Body of pancreas (tissue), 4 donors: ENCODE measurements around the gene EPHA10. TPM values are rescaled to one million over a fixed set of nuclear protein-coding genes. Genes with fewer than 3 reads are reported as not detected.

Source experiments
- ATAC-seq: fragments of 150-250 bp; one replicate; pipeline ENCODE4 v1.9.1; 2016
- DNase-seq, 4 donors: peaks; one replicate each; pipeline ENCODE4 v3.0.0-alpha.2; 2019
- H3K27ac ChIP-seq, 4 donors: fragments of 200-600 bp; sonication (generic); 1 replicate in 3 of 4; 2 replicates in 1 of 4; pipeline versions ENCODE4 v1.5.1 to v1.6.1; 2016 to 2019; ENCODE audit warnings: mild to moderate bottlenecking in 1 of 4, mixed read lengths in 1 of 4, moderate library complexity in 1 of 4
- H3K27me3 ChIP-seq, 2 donors: fragments of 200-600 bp; sonication (generic); one replicate each; pipeline ENCODE4 v1.6.0; 2016; ENCODE audit warnings: mild to moderate bottlenecking in 1 of 2
- H3K36me3 ChIP-seq, 2 donors: fragments of 200-600 bp; sonication (generic); replicated peaks in 1 of 2; 2 replicates each; pipeline ENCODE4 v1.5.1; 2016; ENCODE audit warnings: low read depth in 2 of 2; ENCODE audit not compliant: insufficient read depth in 1 of 2
- H3K4me1 ChIP-seq: fragments of 200-600 bp; sonication (generic); one replicate; pipeline ENCODE4 v1.6.0; 2016
- H3K4me3 ChIP-seq, 2 donors: fragments of 200-600 bp; sonication (generic); 1 replicate in 1 of 2; 2 replicates in 1 of 2; pipeline ENCODE4 v1.5.1; 2016 to 2019
- H3K9me3 ChIP-seq, 3 donors: fragments of 200-600 bp; sonication (generic); 1 replicate in 2 of 3; 2 replicates in 1 of 3; pipeline ENCODE4 v1.5.1; 2016
- POLR2A ChIP-seq, 3 donors: fragments of 450-650 bp; IDR thresholded peaks; one replicate each; pipeline ENCODE4 v1.6.1; 2016; ENCODE audit warnings: antibody characterized with exemption in 3 of 3, mild to moderate bottlenecking in 2 of 3
- WGBS, 2 donors: methylation state at CpG; one replicate each; pipeline ENCODE4 v1.1.5; 2017; 5-methylcytosine and 5-hydroxymethylcytosine counted together
- intact Hi-C: fragments of 100-400 bp; cut with DNase I; formaldehyde crosslinking; loops from one replicate; pipeline ENCODE4 v1.15.1; 2023
- total RNA-seq, 2 donors: library from RNA; depleted of rRNA; stranded (reverse); fragments of >200 nt; gene quantifications; one replicate each; pipeline ENCODE4 v1.1.0, GENCODE V29; 2016
- TF ChIP-seq, protein P1 (sequence below), 7 experiments: fragments of 450-650 bp in 4 of 7; fragments of 200-600 bp in 3 of 7; sonication (generic) in 3 of 7; IDR thresholded peaks; one replicate each; pipeline ENCODE4 v1.5.1; 2016 to 2019; ENCODE audit warnings: antibody characterized with exemption in 7 of 7

EPHA10 gene
- total RNA-seq, 2 donors from 2014 or later, result 1.6 to 2.0 TPM

DNA sequence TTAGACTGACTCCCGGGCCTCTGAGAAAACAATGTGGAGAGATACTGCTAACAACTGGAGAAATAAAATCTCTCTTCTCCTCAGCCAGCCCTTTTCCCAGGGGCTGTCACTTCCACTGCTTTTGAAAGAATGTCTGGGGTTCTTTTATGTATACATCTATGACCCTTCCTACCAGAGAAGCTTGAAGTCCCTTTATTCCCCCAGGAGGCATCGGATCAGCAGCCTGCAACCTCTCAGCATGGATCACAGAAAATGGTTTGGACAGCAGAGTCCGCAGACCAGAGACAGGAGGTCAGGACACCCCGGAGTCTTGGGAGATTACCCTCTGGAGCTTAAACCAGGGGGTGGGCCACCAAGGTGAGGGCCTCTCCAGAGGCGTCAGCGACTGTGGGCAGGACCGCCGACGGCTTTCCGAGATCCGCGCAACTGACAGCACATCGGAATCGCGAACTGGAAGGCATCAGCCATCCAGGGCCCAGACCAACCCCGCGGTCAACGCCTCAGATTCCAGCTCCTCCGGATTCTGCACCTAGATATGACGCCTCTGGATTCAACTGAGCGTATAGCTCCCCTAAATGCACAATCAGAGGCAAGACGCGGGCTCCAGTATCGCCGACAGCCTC is 1.0 kb downstream of the EPHA10 start:
- intact Hi-C loops, result no loop called here
- Histone ChIP-seq H3K27me3 (peaks cover 0 to 30% of the 10 kb centered on the region in 2 donors), H3K4me1 (peaks cover 4% of the 10 kb centered on the region), H3K36me3 (no peaks in the 10 kb centered on the region), H3K27ac (no peak overlapping the region), H3K9me3 (no peaks in the 10 kb centered on the region), H3K4me3 (no peak overlapping the region)
- 9 to 12% methylated on average over 6 to 25 of the region's 25 CpGs for WGBS, 2 donors
- TF ChIP-seq, protein P1, sequence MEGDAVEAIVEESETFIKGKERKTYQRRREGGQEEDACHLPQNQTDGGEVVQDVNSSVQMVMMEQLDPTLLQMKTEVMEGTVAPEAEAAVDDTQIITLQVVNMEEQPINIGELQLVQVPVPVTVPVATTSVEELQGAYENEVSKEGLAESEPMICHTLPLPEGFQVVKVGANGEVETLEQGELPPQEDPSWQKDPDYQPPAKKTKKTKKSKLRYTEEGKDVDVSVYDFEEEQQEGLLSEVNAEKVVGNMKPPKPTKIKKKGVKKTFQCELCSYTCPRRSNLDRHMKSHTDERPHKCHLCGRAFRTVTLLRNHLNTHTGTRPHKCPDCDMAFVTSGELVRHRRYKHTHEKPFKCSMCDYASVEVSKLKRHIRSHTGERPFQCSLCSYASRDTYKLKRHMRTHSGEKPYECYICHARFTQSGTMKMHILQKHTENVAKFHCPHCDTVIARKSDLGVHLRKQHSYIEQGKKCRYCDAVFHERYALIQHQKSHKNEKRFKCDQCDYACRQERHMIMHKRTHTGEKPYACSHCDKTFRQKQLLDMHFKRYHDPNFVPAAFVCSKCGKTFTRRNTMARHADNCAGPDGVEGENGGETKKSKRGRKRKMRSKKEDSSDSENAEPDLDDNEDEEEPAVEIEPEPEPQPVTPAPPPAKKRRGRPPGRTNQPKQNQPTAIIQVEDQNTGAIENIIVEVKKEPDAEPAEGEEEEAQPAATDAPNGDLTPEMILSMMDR (IDR thresholded peaks at IDR 0.05), result no peak
- TF ChIP-seq POLR2A (IDR thresholded peaks at IDR 0.05), result no peak
- DNase-seq, result no peak
- no peak for ATAC-seq

DNA sequence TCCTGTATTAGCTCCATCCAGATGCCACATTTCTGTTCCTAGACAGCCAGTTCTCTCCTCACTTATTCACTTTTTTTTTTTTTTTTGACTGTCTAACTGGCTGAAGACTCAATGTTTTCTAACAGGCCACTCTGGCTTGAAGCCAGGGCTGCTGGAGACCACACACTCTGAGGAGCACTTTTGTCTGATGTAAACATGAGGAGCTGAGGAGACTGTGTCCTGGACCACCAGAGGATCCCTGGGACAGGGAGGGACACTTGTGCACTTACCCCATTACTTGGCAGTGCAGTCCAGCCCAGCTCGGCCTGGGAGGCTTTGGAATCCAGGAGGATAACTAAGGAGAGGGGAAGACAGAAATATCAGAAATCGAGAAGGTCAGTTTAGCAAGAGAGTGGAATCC is 2.4 kb downstream of the EPHA10 start:
- peaks cover 4% of the 10 kb centered on the region for H3K4me1 ChIP-seq
- WGBS, 2 donors, result 32 to 38% methylated on average over 2 of the region's 2 CpGs
- H3K27me3 ChIP-seq, result peaks cover 0 to 27% of the 10 kb centered on the region in 2 donors
- no peak overlapping the region for H3K4me3 ChIP-seq
- no peak overlapping the region for H3K27ac ChIP-seq
- no peak for DNase-seq
- H3K36me3 ChIP-seq, result no peaks in the 10 kb centered on the region
- no peak for TF ChIP-seq POLR2A (IDR thresholded peaks at IDR 0.05)
- TF ChIP-seq, protein P1 (IDR thresholded peaks at IDR 0.05), result no peak
- intact Hi-C loops, result no loop called here
- no peaks in the 10 kb centered on the region for H3K9me3 ChIP-seq
- ATAC-seq, result no peak

DNA sequence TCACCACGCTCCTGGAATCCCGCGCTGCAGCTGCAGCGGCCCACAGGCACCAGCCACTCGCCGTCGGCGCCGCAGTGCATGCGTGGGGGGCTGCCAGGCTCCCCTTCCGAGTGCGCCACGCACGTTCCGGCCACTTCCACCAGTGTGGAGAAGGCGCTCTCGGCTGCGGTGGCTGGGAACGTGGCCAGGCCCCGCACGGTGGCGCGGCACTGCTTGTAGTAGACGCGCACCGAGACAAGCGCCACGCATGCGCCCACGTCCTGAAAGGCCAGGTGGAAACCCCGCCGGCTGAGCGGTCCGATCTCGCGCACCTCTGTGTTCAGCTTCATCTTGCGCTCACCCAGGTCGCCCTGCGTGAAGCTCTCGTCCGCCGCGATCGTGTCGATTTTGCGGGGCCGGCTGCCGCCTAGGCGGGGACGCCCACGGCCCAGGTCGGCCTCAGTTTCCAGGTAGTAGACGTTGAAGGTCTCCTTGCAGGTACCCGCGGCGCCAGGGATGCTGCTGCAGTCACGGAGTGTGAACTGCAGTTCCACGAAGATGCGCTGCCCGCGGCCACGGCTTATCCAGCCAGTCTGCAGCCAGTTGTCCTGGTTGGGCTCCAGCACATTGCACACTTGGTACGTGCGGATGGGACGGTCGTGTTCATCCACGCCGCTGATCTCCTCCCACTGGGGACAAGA is 3.4 kb downstream of the EPHA10 start:
- no peak for DNase-seq
- no peak overlapping the region for H3K4me3 ChIP-seq
- peaks cover 4% of the 10 kb centered on the region for H3K4me1 ChIP-seq
- intact Hi-C loops, result no loop called here
- H3K27ac ChIP-seq, result no peak overlapping the region
- no peaks in the 10 kb centered on the region for H3K36me3 ChIP-seq
- 37 to 49% methylated on average over 8 to 67 of the region's 68 CpGs for WGBS, 2 donors
- H3K27me3 ChIP-seq, result peaks cover 0 to 23% of the 10 kb centered on the region in 2 donors
- no peak for ATAC-seq
- no peak for TF ChIP-seq POLR2A (IDR thresholded peaks at IDR 0.05)
- TF ChIP-seq, protein P1 (IDR thresholded peaks at IDR 0.05), result no peak
- no peaks in the 10 kb centered on the region for H3K9me3 ChIP-seq

DNA sequence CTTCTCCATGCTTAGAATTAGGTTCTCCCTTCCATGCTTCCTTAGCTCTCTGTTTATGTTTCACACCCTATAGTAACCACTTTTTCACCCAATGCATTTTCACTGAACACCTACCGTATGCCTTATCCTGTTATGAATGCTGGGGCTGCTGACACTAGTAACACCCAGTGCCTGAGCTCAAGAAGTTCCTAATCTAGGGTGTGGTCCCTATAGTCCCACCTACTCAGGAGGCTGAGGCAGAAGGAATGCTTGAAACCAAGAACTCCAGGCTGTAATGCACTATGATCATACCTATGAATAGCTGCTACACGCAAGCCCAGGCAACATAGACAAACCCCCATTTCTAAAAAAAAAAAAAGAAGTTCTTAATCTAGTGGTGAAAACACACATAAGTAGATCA is 5.5 kb downstream of the EPHA10 start:
- Histone ChIP-seq H3K4me3 (no peak overlapping the region), H3K27ac (no peak overlapping the region), H3K4me1 (no peaks in the 10 kb centered on the region), H3K27me3 (peaks cover 0 to 2% of the 10 kb centered on the region in 2 donors), H3K36me3 (no peaks in the 10 kb centered on the region), H3K9me3 (no peaks in the 10 kb centered on the region)
- ATAC-seq (no peak), DNase-seq (no peak)
- WGBS, 2 donors, result 62 to 69% methylated on average over 2 of the region's 2 CpGs
- intact Hi-C loops, result no loop called here
- no peak for TF ChIP-seq POLR2A (IDR thresholded peaks at IDR 0.05)
- TF ChIP-seq, protein P1 (IDR thresholded peaks at IDR 0.05), result no peak
